GM19025 (cell line): ENCODE data around the gene UTP11.

Experiments
- ATAC-seq: cut with Tn5 transposase; IDR thresholded peaks from one replicate; pipeline ENCODE4 v1.9.1; 2021; ENCODE audit warnings: mild to moderate bottlenecking, low read depth, moderate library complexity; ENCODE audit not compliant: unreplicated experiment

The UTP11 gene

DNA sequence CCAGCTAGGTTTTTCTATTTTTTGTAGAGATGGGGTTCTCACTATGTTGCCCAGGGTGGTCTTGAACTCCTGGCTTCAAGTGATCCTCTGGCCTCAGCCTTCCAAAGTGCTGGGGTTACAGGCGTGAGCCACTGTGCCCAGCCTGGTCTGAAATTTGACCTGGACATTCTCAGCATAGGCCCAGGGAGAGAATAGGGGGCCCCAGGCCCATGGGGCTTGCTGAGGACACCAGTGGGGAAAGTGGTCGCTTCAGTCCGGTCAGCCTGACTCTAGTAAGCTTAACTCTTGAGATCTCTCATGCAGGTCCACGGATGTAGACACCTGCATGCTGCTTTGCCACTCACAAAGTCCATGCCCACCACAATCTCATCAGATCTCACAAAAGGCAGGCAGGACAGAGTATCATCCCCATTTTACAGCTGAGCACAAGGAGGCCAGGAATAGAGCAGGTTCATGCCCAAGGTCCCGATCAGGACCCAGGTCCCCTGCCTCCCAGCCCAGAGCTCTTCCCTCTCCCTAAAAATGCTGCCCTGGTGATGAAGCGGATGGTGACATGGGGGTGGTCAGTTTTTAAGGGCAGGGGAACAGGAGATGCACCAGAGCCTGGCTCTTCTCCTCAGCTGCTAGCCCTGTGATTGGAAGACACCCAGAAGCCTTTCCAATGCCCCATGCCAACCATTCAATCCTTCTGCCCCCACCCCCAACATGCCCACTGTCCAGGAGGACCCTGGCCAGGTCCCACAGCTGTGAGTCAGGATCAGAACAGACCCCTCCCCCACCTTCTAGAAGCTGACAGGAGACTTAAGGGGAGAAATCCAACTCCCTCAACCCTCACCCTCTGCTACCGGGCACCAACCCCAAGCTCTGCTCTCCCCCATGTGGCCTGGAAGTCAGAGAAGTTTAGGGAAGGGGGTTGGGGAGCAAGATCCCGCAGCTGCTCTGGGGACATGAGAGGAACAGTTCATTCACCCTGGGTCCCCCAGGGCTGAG is 9.0 kb upstream of the UTP11 start:
- ATAC-seq = no peak

DNA sequence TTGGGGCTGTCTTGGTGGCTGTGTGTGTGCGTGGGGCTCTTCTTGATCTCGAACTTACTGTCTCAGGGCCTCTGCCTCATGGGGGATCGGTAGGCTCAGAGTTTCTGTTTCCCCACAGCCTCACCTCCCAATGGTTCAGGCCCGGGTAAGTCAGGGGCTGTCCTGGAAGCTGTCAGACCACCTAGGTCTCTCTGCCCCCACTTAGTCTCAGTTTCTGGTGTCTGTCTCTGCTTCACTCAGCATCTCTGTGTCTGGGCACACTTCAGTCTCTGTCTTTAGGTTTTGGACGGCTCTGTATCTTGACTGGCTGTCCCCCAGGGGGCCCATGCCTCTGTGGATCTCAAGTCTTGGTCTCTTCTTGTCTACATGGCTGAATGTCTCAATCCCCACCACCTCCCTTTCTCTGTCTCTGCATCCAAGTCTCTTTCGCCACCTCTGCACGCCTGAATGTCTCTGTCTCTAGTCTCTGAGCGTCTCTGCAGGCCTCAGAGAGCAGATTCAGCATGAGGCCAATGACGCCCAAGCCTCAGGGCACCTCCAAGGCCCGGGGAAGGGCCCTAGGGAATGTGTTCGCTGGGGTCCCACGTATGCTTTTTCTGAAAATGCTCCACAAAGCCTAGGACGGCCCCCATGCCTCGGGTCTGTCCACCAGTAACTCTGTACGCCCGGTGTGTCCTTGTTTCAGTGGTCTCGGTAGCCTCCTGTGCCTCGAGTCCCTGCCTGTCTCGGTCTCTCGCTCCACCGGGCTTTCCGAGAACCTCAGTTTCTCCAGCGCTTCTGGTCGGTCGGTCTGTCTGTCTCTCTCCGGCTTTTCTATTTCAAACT is 8.0 kb upstream of the UTP11 start:
- ATAC-seq = no peak

DNA sequence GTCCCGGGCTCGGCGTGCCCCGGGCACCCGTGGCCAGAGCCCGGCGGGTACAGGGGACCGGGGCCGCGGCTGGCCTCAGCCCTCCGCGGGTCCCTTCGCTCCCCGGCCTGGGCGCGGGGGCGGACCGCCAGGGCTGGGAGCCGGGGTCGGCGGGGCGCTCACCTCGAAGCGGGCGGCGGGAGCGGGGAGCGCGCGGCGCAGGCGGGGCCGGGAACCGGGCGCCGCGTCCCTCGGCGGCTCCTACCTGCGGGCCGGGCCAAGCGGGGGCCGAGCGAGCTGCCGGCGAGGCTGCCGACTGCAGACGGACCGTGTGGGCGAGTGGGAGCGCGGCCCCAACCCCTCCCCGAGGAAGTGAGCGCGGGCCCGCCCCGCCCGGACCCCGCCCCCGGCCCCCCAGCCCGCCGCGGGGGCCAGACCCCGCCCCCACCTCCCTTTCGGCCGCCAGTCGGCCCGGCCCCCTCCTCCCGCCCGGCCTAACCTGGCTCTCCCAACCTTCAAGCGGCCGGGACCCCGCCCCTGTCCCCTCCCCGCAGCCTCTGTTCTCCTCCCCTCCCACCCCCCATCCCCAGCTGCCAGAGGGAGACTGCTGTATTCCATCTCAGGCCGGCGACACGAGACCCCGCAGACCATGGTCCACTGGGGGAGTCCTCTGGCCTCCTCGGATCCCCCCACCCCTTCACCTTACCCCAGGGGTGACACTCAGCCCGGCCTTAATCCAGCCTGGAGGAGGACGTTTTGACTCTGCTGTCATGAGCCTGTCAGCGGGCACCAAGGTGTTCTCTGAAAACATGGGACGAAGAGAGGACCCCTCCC is 7.1 kb upstream of the UTP11 start, which contains the start of gene FHL3:
Gene FHL3, minus strand, starts transcription at position 320 of the 813 bp plus-strand sequence. CDS start 6,102 bp downstream, outside the sequence.
- no peak for ATAC-seq

DNA sequence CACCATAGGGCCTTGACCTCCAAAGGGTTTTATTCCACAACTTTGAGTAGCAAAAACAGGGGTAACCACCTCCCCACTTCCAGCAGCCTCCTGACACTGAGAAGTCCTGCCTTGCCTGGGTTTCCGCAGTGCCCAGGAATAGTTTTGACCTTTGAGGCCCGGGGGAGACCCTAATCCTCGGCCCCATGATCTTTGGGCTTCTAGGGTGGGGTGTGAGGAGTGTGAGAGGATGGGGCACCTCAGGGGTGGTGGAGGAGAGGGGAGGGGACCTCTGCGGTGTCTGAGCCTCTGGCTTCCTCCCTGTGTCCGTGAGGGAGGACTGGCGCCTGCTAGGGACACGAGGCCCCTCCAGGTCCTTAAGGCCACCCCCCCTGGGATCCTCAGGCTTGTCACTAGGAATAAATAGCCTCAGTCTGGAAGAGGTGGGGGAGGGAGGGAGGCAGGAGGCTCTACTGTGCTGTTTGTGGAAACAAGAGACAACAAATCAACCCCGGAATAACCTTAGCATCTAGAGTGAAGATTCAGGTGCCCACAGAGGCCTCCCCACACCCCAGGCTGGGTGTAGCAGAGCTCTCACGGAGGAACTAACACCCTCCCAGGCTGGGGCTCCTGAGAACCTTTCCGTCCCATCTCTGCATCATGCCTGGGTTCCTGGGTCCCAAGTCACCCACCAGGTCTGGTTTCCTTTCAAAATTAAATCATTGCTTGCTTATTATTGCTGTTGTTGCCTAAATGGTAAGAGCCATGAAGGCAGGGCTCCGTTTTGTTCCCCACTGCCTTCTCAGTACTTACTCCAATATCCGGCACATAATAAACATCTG is 6.3 kb upstream of the UTP11 start:
- ATAC-seq = no peak

DNA sequence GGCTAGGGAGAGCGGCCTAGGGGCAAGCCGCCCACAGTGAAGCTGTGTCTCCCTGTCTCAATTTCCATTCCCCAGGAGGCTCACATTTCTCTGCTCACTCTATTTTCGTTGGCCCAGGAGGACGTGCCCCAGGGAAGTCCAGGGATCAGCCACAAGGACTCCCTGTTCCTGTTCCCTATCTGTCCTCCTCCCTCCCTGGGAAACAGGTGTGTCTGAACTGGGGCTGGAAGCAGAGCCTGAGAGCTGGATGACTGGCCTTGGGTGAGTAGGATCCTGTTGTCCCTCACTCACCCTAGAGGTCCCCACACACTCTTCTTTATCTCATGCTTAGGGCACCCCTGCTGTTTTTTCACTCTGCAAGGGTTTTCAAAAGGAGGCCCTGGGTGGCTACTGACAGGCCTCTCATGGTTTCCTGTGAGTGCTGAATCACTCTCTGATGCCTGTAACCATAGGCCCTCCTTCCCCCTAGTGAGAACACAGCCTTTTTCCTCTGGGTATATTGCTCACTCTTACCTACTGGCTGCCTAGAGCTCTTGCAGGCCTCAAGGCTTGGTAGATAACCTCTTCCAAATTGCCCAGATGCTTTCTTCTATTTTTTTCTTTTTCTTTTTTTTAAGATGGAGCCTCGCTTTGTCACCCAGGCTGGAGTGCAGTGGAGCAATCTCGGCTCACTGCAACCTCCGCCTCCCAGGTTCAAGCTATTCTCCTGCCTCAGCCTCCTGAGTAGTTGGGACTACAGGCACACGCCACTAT is 3.3 kb upstream of the UTP11 start:
- no peak for ATAC-seq

DNA sequence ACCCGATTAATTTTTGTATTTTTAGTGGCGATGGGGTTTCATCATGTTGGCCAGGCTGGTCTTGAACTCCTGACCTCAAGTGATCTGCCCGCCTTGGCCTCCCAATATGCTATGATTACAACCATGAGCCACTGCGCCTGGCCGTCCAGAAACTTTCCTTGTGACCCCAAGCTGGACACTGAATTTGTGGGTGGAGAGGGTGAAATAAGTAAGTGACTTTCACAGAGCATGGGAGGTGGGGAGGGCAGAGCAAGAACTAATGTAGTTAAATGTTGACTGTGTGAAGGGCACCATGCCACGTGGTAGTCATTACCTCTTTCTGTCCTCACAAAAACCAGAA is 2.7 kb upstream of the UTP11 start:
- ATAC-seq = no peak

DNA sequence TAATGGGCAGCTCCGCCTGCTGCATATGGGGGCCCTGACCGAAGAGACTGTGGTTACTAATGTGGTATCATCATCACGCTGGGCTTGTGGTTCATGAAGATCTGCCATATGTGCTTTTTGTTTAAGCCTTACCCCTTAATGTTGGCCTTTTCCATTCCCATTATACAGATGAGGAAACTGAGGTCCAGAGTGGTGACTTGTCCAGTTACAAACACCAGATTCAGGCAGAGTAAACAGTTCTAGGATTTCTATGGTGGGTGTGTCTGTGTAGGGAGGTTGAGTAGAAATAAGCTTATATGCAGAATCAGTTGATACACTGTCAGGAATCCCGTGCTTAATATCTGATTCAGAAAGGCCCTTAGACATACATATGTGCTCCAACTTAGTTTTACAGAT is 691 bp downstream of the UTP11 start:
- no peak for ATAC-seq

DNA sequence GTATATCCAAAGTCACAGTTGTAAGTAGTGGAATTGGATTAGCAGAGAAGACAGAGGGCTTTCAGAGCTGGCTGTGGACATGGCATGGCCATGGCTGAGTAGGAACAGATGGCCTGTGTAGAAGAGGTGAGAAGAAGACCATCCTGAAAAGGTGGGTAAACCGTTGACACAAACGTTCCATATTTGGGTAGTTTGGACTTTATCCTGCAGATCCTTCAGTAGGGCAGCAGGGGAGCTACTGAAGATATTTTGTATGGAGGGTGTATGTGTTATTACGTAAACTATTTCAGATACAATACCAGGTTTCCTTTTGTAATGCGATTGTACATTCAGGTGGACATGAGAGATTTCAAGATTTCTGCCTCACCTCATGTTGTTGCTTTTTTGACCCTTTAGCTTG is 1.6 kb downstream of the UTP11 start:
- no peak for ATAC-seq

DNA sequence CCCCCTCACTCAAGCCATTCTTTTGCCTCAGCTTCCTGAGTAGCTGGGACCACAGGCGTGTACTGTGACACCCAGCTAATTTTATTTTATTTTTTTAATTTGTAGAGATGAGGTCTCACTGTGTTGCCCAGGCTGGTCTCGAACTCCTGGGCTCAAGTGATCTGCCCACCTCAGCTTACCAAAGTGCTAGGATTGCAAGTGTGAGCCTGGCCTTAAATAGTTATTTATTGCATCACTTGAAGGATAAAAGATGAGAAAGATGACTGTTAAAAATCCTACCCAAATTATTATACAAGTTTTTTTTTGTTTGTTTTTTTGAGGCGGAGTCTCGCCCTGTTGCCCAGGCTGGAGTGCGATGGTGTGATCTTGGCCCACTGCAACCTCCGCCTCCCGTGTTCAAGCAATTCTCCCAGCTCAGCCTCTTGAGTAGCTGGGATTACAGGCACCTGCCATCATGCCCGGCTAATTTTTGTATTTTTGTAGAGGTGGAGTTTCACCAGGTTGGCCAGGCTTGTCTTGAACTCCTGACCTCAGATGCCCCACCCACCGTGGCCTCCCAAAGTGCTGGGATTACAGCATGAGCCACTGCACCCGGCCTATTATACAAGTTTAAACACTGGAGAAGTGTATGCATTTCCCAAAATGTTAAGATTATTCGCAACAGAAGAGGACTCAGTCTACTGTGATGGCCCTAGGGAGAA is 2.3 kb downstream of the UTP11 start:
- ATAC-seq = no peak

DNA sequence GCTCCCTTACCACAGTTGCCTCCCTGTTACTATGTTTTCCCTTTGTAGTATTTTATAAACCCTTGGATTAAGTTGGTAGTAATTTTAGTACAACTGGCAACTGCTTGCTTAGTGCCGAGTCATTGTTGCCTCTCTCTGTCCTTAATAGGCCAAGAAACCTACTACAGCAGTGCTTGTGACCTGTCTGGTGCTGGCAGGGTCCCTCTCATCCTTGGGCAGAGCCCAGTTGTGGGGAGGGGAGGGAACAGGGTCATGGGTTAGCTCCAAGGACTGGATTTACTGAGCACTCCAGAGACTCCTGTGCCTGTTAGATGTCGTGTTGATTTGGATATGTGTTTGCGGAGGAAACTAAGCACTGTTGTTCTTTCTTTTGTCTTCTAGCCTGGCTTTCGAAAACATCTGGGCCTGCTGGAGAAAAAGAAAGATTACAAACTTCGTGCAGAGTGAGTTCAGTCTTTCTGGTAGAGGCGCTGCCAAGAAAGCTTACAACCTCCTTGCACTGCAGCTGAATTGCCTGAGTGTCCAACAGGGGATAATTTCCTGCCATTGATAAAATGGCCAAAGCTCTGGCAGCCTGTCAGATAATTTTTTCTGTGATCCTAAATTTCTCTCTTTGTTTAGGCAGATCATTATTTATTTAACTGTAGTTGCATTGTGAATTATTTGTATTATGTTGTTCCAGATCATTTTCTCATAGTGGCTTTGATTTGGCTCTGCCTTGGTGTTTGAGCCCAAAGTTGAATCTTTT is 3.6 kb downstream of the UTP11 start:
- ATAC-seq = no peak

DNA sequence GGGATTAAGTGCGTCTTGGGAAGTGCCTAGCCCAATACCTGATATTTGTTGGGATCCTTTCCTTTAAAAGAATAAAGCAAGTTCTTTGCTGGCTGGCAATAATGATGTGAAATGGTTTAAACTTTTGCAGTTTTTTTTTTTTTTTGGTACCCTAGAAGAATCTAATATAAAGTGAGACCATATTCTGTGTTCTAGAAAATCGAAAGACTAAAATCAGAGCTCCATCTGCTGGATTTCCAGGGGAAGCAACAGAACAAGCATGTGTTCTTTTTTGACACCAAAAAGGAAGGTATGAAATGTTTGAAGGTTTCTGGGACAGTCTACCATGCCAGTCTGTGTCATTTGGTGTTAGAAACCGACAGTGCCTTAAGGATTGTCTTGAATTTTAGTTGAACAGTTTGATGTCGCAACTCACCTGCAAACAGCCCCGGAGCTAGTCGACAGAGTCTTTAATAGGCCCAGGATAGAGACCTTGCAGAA is 6.4 kb downstream of the UTP11 start:
- ATAC-seq = no peak

DNA sequence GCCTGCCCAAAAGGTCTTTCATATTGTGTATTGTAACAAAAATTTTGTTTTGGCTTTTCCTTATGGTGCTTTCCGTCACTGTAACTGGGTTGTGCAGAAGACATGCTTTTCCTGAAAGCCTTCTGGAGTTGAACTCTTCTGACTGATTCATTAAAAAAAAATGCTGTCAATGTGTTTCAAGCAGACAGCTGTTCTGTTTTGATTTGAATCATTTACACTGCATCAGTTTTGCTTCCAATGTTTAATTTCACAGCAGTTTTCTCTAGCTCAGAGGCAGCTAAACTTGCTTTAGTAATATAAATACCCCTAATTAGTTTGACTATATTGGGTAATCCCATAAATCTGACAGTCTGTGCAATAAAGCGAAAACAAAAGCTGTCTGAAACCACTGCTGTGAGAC is 7.9 kb downstream of the UTP11 start:
- no peak for ATAC-seq

DNA sequence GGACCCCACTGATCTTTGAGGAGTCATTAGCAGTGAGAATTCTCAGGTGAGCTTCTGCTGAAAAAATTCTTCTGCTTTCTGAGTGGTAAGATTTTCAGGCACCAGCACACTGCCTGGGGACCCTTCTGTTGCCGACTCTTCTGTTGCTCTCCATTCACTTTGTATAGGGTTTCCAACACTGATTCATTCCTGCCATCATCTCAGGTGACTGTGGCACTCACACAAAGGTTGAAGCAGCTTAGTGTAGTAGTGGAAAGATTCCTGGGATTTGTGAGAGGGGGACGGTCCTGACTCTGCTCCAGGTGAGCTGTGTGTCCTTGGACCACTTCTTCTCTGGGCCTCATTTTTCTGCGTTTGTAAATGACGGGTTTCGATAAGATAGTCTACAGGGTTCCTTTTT is 9.4 kb downstream of the UTP11 start:
- ATAC-seq = no peak

DNA sequence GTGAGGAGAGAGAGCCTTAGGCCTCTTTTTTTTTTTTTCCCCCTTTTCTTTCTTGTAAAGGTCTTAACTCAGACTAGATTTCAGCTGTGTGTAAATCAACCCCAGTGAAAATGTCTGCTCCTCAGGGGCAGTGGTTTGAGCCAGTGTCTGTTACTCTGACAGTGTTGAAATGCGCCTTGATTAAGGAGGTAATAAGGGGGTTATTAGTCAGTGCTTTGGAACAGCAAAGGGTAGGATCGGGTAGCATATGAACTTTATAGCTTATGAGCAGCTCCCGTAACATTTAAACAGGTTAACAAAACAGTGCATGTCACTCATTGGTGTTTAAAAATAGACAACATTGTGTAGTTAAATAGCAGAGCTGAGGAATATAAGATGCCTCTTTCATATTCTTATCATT is 10.3 kb downstream of the UTP11 start:
- no peak for ATAC-seq

DNA sequence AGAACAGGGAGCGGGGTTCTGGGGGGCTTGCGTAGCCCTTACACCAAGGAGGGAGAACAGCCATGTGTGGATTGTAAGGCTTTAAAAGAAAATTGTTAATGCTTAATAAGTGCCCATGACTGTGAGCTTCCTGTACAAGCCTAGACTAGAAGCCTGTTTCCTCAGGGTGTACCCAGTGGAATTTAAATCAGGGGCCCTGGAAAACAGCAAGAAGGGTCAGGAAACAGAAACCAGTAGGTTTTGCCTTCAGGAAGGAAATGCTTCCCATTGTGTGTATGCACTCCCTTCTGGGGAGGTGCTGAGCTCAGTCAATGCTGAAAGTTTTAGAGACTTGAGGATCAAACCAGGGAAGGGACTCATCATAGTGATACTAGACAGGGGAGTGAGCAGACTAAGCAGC is 12.7 kb downstream of the UTP11 start:
- no peak for ATAC-seq

DNA sequence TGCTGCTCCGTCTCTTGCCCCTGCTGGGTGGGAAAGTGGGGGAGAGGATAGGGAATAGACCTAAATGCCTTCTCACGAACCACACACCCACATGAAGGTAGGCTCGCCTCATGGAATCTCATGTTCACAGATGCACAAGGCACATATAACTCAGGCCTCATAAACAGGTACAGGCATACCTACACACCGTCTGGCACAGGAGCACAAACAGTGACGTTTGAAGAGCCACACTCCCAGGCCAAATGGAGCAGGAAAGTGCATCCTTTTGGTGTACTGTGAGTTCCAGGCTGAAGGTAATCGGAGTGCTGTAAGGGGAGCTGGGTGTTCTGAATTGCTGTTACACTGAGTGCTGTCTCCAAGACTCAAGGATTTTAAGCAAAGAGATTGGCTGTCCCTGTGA is 13.1 kb downstream of the UTP11 start:
- no peak for ATAC-seq

DNA sequence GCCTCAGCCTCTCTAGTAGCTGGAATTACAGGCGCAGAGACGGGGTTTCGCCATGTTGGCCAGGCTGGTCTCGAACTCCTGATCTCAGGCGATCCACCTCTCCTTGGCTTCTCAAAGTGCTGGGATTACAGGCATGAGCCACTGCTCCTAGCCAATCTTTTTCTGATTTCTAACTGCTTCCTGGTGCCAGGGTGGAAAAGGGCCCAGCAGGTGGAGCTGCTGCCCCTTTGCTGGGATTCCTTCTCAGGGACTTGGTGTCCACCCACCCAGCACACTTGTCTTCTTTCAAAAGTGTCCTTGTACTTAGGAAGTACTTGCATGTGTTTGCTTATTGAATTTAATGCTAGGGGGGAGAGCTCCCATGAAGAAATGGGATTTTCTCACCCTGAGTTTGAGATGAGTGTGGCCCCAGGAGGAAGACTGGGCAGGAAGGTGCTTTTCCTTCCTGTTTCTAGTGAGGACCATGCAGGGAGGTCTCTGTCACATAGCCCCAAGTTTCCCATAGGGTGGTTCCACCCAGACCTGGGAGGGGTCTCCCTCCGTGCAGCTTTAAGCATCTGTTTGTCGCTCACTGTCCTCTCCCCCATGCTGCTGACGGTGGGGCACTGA is 14.2 kb downstream of the UTP11 start:
- ATAC-seq = no peak
